SKM-1 treated with dmso at 0.1 percent for 144 hours (cell line): ENCODE results near the gene TNIK.

Source experiments
- DNase-seq: peaks from one replicate; lab custom pipeline; 2025; ENCODE audit not compliant: unreplicated experiment; lab: John Stamatoyannopoulos, UW

Gene TNIK

DNA sequence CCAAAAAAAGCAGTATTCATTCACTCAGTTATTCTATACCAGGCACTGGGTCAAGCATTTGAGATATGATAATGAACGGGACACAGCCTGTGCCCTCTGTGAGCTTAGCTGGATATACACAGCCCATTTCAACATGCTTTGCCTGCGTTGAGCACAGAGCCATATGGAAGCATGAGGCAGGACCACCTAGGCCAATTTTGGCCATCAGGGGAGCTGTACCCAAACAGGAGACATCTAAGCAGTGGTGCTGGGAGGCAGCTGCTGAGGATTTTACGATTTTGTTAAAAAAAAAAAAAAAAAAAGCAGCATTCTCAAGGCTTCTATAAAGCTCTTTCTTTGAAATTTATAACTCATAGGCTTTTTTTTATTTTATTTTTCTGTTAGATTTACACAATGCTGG, 346.5 kb downstream of the TNIK start:
- DNase-seq: no peak

DNA sequence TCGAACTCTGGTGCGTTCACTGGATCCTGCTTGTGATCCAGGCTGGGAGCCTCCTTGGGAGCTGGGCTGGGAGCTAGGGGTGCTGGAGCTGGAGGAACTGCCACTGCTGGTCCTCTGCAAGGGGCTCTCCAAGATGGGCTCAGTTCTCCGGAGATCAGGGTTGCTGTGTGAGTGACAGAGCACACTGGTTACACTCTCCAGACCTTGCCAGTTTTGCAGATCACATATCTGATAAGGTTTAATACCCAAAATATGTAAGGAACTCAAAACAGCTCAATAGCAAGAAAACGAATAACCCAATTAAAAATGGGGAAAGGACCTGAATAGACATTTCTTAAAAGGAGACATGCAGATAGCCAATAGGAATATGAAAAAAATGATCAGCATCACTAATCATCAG, 349.5 kb downstream of the TNIK start:
- no peak for DNase-seq

- DNase-seq: no peak
Observed at GRCh38 chr3:171108066-171108465, 352.1 kb downstream of the TNIK start.

DNA sequence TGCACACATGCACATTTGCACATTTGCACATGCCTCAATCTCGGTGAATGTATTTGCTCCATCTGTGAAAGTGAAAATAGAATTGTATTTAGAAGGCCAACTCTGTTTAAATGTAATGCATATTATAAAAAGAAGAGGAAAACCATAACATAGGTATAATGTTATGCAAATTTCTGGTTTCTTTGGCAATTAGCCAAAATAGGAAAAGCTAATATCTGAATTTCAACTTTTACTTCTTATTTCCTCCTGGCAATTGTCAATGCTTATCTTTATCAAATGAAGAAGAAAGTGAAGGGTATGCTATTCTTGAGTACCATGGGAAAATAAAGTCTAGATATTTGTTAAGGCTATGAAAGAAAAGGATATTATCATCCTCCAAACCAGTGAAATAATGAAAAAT, 357.0 kb downstream of the TNIK start:
- no peak for DNase-seq

DNA sequence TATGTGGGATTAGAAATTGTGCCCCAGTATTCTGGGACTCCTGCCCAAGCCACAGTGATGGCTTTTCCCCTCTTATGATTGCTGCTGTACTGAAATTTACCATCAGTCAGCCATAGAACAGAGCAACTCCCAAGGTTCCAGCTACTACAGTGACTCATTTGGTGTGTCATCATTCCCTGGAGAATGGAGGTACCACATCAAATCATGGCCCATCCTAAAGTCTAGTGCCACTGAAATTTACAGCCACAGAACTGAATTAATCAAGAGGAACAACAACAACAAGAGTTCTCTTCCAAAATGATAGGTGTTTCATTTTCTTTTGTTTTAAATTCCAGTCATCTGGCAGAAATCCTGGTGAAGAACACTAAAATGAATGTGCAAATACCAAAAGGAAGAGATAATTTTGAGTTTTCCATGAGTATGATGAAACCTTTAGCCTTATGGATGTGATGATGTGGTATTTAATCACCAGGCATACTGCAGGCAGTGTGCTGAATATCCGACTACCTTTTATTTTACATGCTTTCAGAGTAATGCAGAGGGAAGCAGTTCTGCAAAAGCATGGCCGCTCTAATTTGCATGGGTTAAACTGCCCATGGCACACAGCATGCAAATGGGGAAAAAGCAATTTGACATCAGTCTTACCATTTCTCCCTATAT, 358.1 kb downstream of the TNIK start:
- no peak for DNase-seq

DNA sequence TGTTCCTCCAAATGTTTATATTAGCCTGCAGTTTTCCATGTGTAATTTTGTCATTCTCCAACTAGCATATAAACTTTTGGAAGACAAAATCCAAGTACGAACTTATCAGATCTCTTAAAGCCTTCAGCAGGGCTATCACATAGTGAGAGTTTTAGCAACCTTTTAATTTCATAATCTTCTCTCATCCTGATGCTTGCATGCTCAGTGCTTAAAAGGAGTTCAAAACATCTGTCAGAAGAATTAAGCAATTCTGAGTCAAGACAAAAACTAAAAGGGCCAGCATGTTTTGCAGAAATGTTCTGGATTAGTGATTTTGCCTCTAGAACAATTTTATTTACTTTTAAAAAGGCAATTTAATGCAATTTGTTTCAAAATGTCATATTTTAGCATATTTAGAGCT, 360.3 kb downstream of the TNIK start:
- no peak for DNase-seq

DNA sequence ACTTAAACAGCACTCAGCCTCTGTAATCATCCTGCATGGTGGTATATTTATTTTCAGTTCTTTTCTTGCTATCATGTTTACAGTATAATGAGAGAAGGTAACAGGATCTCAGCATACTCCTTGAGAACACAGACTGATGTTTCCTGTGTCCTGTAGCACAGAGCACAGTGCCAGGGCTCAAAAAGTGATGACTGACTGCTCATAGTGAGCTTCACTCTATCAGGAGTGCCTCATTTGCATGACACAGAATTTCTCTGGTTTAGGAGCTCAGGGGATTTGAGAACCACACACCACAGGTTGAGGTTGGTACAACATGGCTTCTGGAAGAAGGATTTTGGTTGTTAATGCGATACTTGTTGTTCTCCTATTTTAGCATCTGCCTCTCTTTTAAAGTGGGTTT, 365.1 kb downstream of the TNIK start:
- DNase-seq: no peak

DNA sequence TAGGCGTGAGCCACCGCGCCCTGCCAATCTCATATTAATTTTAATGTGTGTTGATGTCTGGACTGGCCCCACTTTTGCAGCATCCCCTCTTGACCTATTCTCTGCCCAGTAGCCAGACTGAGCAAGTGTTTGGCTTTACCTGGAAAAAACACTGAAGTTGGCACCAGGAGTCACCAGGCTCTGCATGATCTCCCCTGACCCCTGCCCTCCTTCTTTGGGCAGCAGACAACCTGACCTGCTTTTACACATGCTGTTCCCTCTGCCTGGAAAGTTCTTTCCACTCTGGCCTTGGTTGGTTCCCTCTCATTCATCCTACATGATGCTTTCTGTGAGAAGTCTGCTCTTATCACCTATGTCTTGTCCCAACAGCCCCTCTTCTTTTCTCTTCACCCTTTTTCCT, 365.8 kb downstream of the TNIK start:
- no peak for DNase-seq

GRCh38 chr3:171093462-171093861, 366.7 kb downstream of the TNIK start:
- no peak for DNase-seq

GRCh38 chr3:171092467-171092911, 367.7 kb downstream of the TNIK start:
- no peak for DNase-seq

GRCh38 chr3:171090321-171090720, 369.9 kb downstream of the TNIK start:
- DNase-seq: no peak

DNA sequence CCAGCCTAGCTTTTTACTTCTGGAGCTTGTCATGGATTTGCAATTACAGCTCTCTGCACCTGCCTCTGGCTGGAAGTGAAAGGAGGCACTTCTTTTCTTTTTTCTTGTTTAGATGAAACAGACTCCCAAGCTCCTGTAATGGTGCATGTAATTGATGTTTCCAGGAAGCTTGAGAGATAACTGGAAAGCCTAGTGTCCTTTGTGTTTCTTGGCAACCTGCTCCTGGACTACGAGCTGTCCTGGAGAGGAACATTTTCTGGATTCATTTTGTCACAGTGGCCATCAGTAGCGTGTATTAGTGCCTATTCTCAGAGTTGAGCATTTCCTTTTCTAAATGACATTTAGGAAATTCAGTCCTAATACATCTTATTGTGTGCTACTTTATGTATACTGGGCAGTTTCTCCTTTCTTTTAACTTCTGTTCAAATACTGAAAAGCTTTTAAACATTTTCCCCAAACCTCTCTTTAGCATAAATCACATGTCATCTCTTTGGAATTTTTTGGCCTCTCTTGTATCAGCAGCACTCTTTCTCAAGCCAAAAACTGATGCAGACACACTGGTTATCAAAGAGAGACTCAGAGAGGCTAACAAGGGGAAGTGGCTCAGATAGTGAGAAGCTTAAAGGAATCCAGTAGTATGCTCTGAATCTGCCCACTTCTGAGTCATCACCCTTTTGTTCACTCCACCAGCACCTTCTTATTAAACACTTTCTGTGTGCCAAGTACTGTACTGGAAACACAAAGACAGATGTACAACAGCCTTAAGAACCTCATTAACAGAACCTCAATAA, 371.0 kb downstream of the TNIK start:
- DNase-seq: no peak

DNA sequence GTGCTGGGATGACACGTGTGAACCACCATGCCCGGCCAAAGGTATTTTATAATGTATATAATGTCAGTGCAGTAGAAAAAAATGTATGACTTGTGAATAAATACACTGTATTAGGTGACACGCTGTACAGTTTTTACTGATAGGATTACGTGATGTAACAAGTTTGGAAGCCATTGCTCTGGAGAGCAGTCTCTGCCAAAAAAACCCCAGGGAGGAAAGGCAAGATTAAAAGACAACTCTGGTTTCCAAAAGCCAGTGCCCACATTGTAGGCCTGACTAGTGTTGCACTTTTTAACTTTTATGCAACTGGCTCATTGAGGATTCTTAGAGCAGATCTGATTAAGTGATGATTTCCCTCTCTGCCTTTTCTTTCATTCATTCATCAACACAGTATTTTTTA, 371.7 kb downstream of the TNIK start:
- no peak for DNase-seq

DNA sequence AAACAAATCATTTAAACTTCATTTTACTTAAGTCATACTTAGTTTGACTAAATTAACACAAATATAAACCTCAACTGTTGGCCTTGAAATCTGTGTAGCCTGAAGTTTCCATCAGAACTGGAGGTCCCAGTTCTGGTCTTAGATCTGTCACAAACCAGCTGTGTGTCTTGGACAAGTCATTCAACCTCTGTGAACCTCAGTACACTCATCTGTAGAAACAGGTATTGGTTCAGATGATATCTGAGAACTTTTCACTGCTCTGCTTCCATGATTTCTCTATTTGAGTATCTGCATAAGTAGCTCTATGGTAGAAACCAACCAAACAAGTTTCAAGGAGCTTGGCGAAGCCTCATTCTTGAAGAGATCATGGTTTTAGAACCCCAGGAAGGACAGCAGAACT, 373.3 kb downstream of the TNIK start:
- no peak for DNase-seq

DNA sequence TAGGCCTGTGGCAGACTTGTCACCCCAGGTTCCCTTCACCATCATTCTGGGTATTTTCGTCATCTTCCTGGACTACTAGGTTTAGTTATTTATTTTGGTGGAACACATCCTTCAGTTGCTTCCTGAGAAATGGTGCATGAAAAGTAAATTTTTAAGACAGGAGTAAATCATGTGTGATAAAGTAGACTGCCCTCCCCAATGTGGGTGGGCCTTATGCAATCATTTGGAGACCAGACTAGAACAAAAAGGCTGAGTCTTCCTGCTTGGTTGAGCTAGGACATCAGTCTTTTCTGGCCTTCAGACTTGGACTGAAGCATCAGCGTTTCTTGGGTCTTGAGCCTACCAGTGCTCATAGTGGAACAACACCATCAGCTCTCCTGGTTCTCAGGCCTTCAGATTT, 382.9 kb downstream of the TNIK start:
- DNase-seq: no peak

GRCh38 chr3:171072432-171072831, 387.8 kb downstream of the TNIK start:
- peak; percentile 19 for DNase-seq

DNA sequence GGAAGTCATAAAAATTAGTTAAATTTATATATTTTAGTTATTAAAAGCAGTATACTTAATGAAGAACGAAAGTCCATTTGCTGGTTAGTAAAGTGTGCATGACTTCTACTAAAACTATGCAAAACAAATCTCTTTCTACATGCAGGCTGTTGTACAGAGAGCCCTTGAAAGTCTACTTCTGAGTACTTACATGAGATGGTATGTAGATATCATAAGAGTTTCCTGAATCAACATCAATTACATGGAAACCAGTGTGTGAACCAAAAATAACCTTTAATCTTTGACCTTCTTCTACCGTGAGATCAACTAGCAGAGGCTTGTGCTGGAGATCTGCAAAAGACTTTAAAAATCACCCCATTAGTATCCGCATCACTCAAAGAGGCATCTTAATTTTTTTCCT, 391.5 kb downstream of the TNIK start:
- DNase-seq: no peak

- DNase-seq: no peak
Observed at GRCh38 chr3:171066206-171066605, 394.0 kb downstream of the TNIK start.

GRCh38 chr3:171065732-171066131, 394.5 kb downstream of the TNIK start:
- no peak for DNase-seq

DNA sequence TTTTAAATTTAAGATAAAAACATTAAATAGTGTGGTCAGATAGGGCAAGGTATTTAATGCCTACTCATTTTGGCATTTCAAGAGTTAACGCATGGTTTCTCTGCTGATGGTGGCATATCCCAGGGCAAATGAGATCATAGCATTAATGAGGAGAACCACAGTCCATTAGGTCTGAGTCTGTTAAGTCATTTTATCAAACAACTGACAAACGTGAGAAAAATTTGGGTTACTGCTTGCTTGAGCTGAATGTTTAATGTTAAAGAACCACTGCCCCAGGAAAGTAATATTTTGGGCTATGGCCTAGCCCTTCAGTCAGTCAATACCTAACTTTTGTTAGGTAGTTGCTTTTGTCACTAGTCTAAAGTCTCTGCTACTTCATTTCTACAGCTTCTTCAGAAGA, 395.7 kb downstream of the TNIK start:
- no peak for DNase-seq

DNA sequence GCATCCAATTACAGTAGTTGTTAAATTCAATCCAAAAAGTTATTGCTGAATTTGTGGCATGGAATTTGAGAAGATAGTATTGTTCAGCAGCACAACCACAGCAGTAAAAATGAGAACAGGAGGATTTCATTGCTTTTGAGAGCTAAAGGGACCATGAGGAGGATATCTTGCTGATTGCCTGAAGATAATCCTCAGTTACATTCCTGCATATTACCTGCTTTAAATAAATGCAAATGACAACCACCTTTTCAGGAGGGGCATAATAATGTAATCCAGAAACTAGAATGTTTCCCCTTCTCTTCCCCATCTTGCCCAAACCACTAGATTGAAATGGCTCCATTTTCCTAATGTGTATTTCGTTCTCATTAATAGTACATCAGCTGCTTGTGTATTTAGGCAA, 398.5 kb downstream of the TNIK start:
- DNase-seq: no peak

DNA sequence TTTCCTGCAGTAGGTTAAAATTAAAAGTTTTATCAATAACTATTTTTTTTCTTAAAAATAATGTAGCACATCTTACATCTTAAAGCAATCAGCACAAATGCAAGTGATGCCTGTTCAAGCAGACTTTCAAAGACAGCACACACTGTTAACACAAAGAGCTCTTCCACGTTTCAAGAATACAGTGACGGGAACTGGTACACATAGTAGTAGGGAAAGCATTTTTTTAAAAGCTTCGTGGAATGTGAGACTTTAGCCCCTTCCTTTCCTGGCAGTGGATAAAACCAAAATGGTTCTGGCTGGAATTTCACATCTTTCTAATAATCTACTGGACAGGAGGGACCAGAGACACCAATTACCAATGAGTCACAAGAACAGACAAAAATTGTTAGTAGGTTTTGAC, 400.2 kb downstream of the TNIK start:
- no peak for DNase-seq
